Left lung (tissue), 10 donors: ENCODE data around the gene UBIAD1. TPM values are rescaled to one million over a fixed set of nuclear protein-coding genes. Genes with fewer than 3 reads are reported as not detected.
"Not testable (repeated sequence)": the region's sequence is repeated elsewhere in the genome, so short reads cannot be mapped to it uniquely, and the experiment has no call there.

Experiments used
- ATAC-seq: fragments of 200-7000 bp; cut with Tn5 transposase; one replicate; pipeline ENCODE4 v1.9.1; 2020; ENCODE audit warnings: moderate library complexity
- DNase-seq, 4 donors: peaks; one replicate each; pipeline ENCODE4 v3.0.0-alpha.2; 2013 to 2020
- H3K27ac ChIP-seq, 2 donors: fragments of 200-600 bp; sonication (generic) in 1 of 2; one replicate each; pipeline versions ENCODE4 v1.5.0 to v1.8.0; 2020 to 2021
- H3K27me3 ChIP-seq, 2 donors: fragments of 200-600 bp; sonication (generic) in 1 of 2; one replicate each; pipeline versions ENCODE4 v1.5.0 to v1.8.0; 2020 to 2021
- H3K36me3 ChIP-seq, 2 donors: fragments of 200-600 bp; sonication (generic) in 1 of 2; one replicate each; pipeline versions ENCODE4 v1.5.0 to v1.8.0; 2020 to 2021
- H3K4me1 ChIP-seq, 2 donors: fragments of 200-600 bp; one replicate each; pipeline ENCODE4 v1.8.0; 2021
- H3K4me3 ChIP-seq, 2 donors: fragments of 200-600 bp; sonication (generic) in 1 of 2; one replicate each; pipeline versions ENCODE4 v1.5.0 to v1.8.0; 2020 to 2021; ENCODE audit warnings: mild to moderate bottlenecking in 1 of 2
- H3K9me3 ChIP-seq, 2 donors: fragments of 200-600 bp; sonication (generic) in 1 of 2; one replicate each; pipeline versions ENCODE4 v1.5.0 to v1.8.0; 2020 to 2021
- CTCF ChIP-seq, 2 donors: fragments of 200-600 bp; sonication (generic) in 1 of 2; IDR thresholded peaks; one replicate each; pipeline versions ENCODE4 v1.5.0 to v1.8.0; 2021; ENCODE audit warnings: antibody characterized with exemption in 2 of 2
- intact Hi-C, 2 donors: fragments of 100-400 bp; cut with DNase I; formaldehyde crosslinking; loops; one replicate each; pipeline versions ENCODE4 v1.11.2 to v1.14.2; 2022
- polyA plus RNA-seq, 6 donors: library from polyadenylated mRNA; unstranded; fragments of 120-200 nt; gene quantifications; one replicate each; pipeline ENCODE4 v1.2.1, GENCODE V29; 2013; ENCODE audit not compliant: insufficient read length in 6 of 6
- total RNA-seq, 2 donors: library from RNA; stranded (reverse); fragmentation: NEBNext Ultra II Directional; extraction: Animal tissue kit (Norgen Biotek cat#: 25700); gene quantifications; one replicate each; pipeline ENCODE4 v1.2.1, GENCODE V29; 2021
- donor health status: DM: no; HTN: yes; CAD: no.
- donor health status: DM: no; HTN: no; CAD: no.

UBIAD1 gene
- total and polyA plus RNA-seq, 8 donors = 9.3 to 19.4 (median 16.7) TPM

- no peaks in the 10 kb centered on the region for H3K27me3 ChIP-seq
- H3K9me3 ChIP-seq = no peaks in the 10 kb centered on the region
- TF ChIP-seq CTCF (IDR thresholded peaks at IDR 0.05) = no peak
- no peak overlapping the region for H3K4me3 ChIP-seq
- no peak overlapping the region for H3K27ac ChIP-seq
- intact Hi-C loops = no loop called here
- H3K36me3 ChIP-seq = no peaks in the 10 kb centered on the region
- no peak for DNase-seq
- ATAC-seq = no peak
- H3K4me1 ChIP-seq = no peaks in the 10 kb centered on the region
These were observed 28.6 kb downstream of the UBIAD1 start for GRCh38 chr1:11301601-11302000.

- TF ChIP-seq CTCF (IDR thresholded peaks at IDR 0.05) = no peak
These were observed 29.4 kb downstream of the UBIAD1 start for GRCh38 chr1:11302366-11302765.

GRCh38 chr1:11305516-11305915 is 32.5 kb downstream of the UBIAD1 start:
- intact Hi-C loops, H3K27ac ChIP-seq, H3K4me1 ChIP-seq, H3K36me3 ChIP-seq, ATAC-seq, H3K9me3 ChIP-seq, H3K27me3 ChIP-seq, H3K4me3 ChIP-seq, DNase-seq: not testable (repeated sequence)

More at GRCh38 chr1:11302366-11302765, 29.4 kb downstream of the UBIAD1 start:
- no peak overlapping the region for H3K27ac ChIP-seq
- no peaks in the 10 kb centered on the region for H3K9me3 ChIP-seq
- intact Hi-C loops = no loop called here
- no peaks in the 10 kb centered on the region for H3K27me3 ChIP-seq
- DNase-seq (no peak), ATAC-seq (no peak)
- no peaks in the 10 kb centered on the region for H3K4me1 ChIP-seq
- no peaks in the 10 kb centered on the region for H3K36me3 ChIP-seq
- no peak overlapping the region for H3K4me3 ChIP-seq

- intact Hi-C loops = no loop called here
- Histone ChIP-seq H3K4me1 (no peaks in the 10 kb centered on the region), H3K36me3 (no peaks in the 10 kb centered on the region), H3K27ac (no peak overlapping the region), H3K9me3 (no peaks in the 10 kb centered on the region), H3K4me3 (no peak overlapping the region), H3K27me3 (no peaks in the 10 kb centered on the region)
- DNase-seq (no peak), ATAC-seq (no peak)
- TF ChIP-seq CTCF (IDR thresholded peaks at IDR 0.05) = no peak
These were observed 34.9 kb downstream of the UBIAD1 start for GRCh38 chr1:11307852-11308251.

GRCh38 chr1:11308699-11309224 is 35.8 kb downstream of the UBIAD1 start:
- H3K4me3 ChIP-seq = no peak overlapping the region
- TF ChIP-seq CTCF (IDR thresholded peaks at IDR 0.05) = no peak
- no peak overlapping the region for H3K27ac ChIP-seq
- intact Hi-C loops = no loop called here
- DNase-seq = no peak
- no peak for ATAC-seq
- H3K4me1 ChIP-seq = no peaks in the 10 kb centered on the region
- H3K36me3 ChIP-seq = no peaks in the 10 kb centered on the region
- H3K9me3 ChIP-seq = no peaks in the 10 kb centered on the region
- H3K27me3 ChIP-seq = no peaks in the 10 kb centered on the region

- no peaks in the 10 kb centered on the region for H3K36me3 ChIP-seq
- H3K27ac ChIP-seq = no peak overlapping the region
- H3K4me1 ChIP-seq = no peaks in the 10 kb centered on the region
- intact Hi-C loops = no loop called here
- no peak overlapping the region for H3K4me3 ChIP-seq
- H3K9me3 ChIP-seq = no peaks in the 10 kb centered on the region
- no peak for TF ChIP-seq CTCF (IDR thresholded peaks at IDR 0.05)
- no peak for DNase-seq
- H3K27me3 ChIP-seq = no peaks in the 10 kb centered on the region
- no peak for ATAC-seq
These were observed 36.4 kb downstream of the UBIAD1 start for GRCh38 chr1:11309385-11309784.
